ENCODE measurements around the gene TDRD12.
"Not testable (repeated sequence)": the region's sequence is repeated elsewhere in the genome, so short reads cannot be mapped to it uniquely, and the experiment has no call there.

TDRD12 gene

GRCh38 chr19:32767951-32768679, 48.5 kb downstream of the TDRD12 start:
- no peak overlapping the region for H3K27ac ChIP-seq
- TF ChIP-seq CTCF (conservative IDR thresholded peaks at IDR 0.05) (no peak), ZFX (IDR thresholded peaks at IDR 0.05) (no peak)

- TF ChIP-seq CTCF (conservative IDR thresholded peaks at IDR 0.05) (no peak), ZFX (IDR thresholded peaks at IDR 0.05) (no peak)
- no peak overlapping the region for H3K27ac ChIP-seq
These were observed 52.0 kb downstream of the TDRD12 start for GRCh38 chr19:32771596-32771995.

- no peak overlapping the region for H3K27ac ChIP-seq
- TF ChIP-seq ZFX (IDR thresholded peaks at IDR 0.05): no peak
- TF ChIP-seq CTCF (conservative IDR thresholded peaks at IDR 0.05): no peak
These were observed 53.6 kb downstream of the TDRD12 start for GRCh38 chr19:32773126-32773525.

GRCh38 chr19:32779082-32779481, 59.5 kb downstream of the TDRD12 start:
- TF ChIP-seq ZFX (IDR thresholded peaks at IDR 0.05): no peak
- no peak for TF ChIP-seq CTCF (conservative IDR thresholded peaks at IDR 0.05)
- H3K27ac ChIP-seq: no peak overlapping the region

GRCh38 chr19:32781280-32781679, 61.7 kb downstream of the TDRD12 start:
- TF ChIP-seq CTCF (conservative IDR thresholded peaks at IDR 0.05) (no peak), ZFX (IDR thresholded peaks at IDR 0.05) (no peak)
- H3K27ac ChIP-seq: no peak overlapping the region

GRCh38 chr19:32782089-32782488, 62.5 kb downstream of the TDRD12 start:
- H3K27ac ChIP-seq: not testable (repeated sequence)

- H3K27ac ChIP-seq: not testable (repeated sequence)
These were observed 67.7 kb downstream of the TDRD12 start for GRCh38 chr19:32787161-32787813.

- not testable (repeated sequence) for H3K27ac ChIP-seq
These were observed 68.3 kb downstream of the TDRD12 start for GRCh38 chr19:32787895-32788294.

GRCh38 chr19:32789429-32789828, 69.9 kb downstream of the TDRD12 start:
- TF ChIP-seq CTCF (conservative IDR thresholded peaks at IDR 0.05): no peak
- TF ChIP-seq ZFX (IDR thresholded peaks at IDR 0.05): no peak
- no peak overlapping the region for H3K27ac ChIP-seq
